A549 (cell line): Measurements from ENCODE around the gene ZNF385B. TPM values are rescaled to one million over a fixed set of nuclear protein-coding genes. Genes with fewer than 3 reads are reported as not detected.

ENCODE experiments used
- ATAC-seq, 2 experiments: fragments of 200-7000 bp in 1 of 2; fragments of >200 bp in 1 of 2; cut with Nextera tagmentation in 1 of 2; cut with Tn5 transposase in 1 of 2; 3 replicates each; pipeline versions ENCODE4 v1.8.0 to v1.9.1; 2018 to 2020; ENCODE audit warnings: mild to moderate bottlenecking in 1 of 2, moderate library complexity in 1 of 2
- CTCF ChIA-PET: fragments of 300-600 bp; sonication (Branson Sonifier 250); formaldehyde crosslinking; extraction: SDS; loops from one replicate; lab custom pipeline; 2021; ENCODE audit warnings: antibody characterized with exemption, inconsistent platforms; lab: Yijun Ruan, JAX
- POLR2A ChIA-PET: fragments of 350-600 bp; formaldehyde crosslinking; extraction: SDS; loops from one replicate; lab custom pipeline; 2021; ENCODE audit warnings: antibody characterized with exemption, inconsistent platforms; lab: Yijun Ruan, JAX
- DNase-seq, 2 experiments: peaks; one replicate each; pipeline versions ENCODE4 v3.0.0 to v3.0.0-alpha.2; 2011 to 2016; ENCODE audit warnings: low read depth in 1 of 2, low spot score in 1 of 2
- FAIRE-seq: peaks from 2 replicates; lab custom pipeline; 2011; peaks lifted over from hg19 to GRCh38; lab: Jason Lieb, UNC
- H3K27ac ChIP-seq, 2 experiments: fragments of >200 bp; sonication (Bioruptor Twin); formaldehyde crosslinking; 3 replicates each; pipeline ENCODE4 v1.5.1; 2016 to 2017
- H3K4me1 ChIP-seq: fragments of >200 bp; sonication (Bioruptor Twin); formaldehyde crosslinking; 3 replicates; pipeline ENCODE4 v1.6.1; 2016
- H3K4me2 ChIP-seq: fragments of >200 bp; sonication (Bioruptor Twin); formaldehyde crosslinking; 3 replicates; pipeline ENCODE4 v1.6.1; 2016
- H3K4me3 ChIP-seq: fragments of >200 bp; sonication (Bioruptor Twin); formaldehyde crosslinking; 3 replicates; pipeline ENCODE4 v1.5.1; 2016
- H3K9me3 ChIP-seq: fragments of >200 bp; sonication (Bioruptor Twin); formaldehyde crosslinking; 3 replicates; pipeline ENCODE4 v1.6.1; 2016
- ATOH8 ChIP-seq: fragments of 250-450 bp; sonication (Bioruptor Pico); IDR thresholded peaks from 2 replicates; pipeline ENCODE4 v1.5.0; 2020; ENCODE audit warnings: low read depth, mild to moderate bottlenecking, moderate library complexity
- BHLHE40 ChIP-seq: IDR thresholded peaks from 2 replicates; pipeline ENCODE4 v1.6.1; 2012; ENCODE audit warnings: low read depth, low read length, inconsistent platforms
- CBX8 ChIP-seq: fragments of 200-600 bp; sonication (generic); IDR thresholded peaks from 2 replicates; pipeline ENCODE4 v1.6.1; 2016
- CHD2 ChIP-seq: fragments of 150-350 bp; IDR thresholded peaks from 2 replicates; pipeline ENCODE4 v1.6.1; 2014; ENCODE audit warnings: low read length; ENCODE audit not compliant: partially characterized antibody
- EHMT2 ChIP-seq: fragments of 200-600 bp; sonication (generic); IDR thresholded peaks from 2 replicates; pipeline ENCODE4 v1.6.1; 2016; ENCODE audit warnings: antibody characterized with exemption, low read depth, mild to moderate bottlenecking, moderate library complexity
- ELK1 ChIP-seq: fragments of 150-350 bp; IDR thresholded peaks from 2 replicates; pipeline ENCODE4 v1.6.1; 2014; ENCODE audit warnings: low read depth, mild to moderate bottlenecking, low read length
- FOSB ChIP-seq: fragments of 250-450 bp; sonication (Bioruptor Pico); IDR thresholded peaks from 2 replicates; pipeline ENCODE4 v1.5.0; 2020; ENCODE audit warnings: mild to moderate bottlenecking, moderate library complexity
- HDAC2 ChIP-seq: fragments of 200-600 bp; sonication (generic); IDR thresholded peaks from 2 replicates; pipeline ENCODE4 v1.6.1; 2016
- HMGXB4 ChIP-seq: fragments of 250-450 bp; sonication (Bioruptor Pico); IDR thresholded peaks from 2 replicates; pipeline ENCODE4 v1.5.0; 2021; ENCODE audit warnings: mild to moderate bottlenecking, moderate library complexity, borderline replicate concordance
- HOXA7 ChIP-seq: fragments of 250-450 bp; sonication (Bioruptor Pico); IDR thresholded peaks from 2 replicates; pipeline ENCODE4 v1.5.0; 2020; ENCODE audit warnings: mild to moderate bottlenecking, moderate library complexity
- JUN ChIP-seq, 2 experiments: fragments of >200 bp; sonication (Bioruptor Twin); formaldehyde crosslinking; IDR thresholded peaks; 2 replicates in 1 of 2; 3 replicates in 1 of 2; pipeline ENCODE4 v1.6.1; 2016 to 2017
- MAX ChIP-seq: IDR thresholded peaks from 2 replicates; pipeline ENCODE4 v1.6.1; 2012
- NFE2L2 ChIP-seq: fragments of 150-350 bp; conservative IDR thresholded peaks from 2 replicates; pipeline ENCODE4 v1.6.1; 2014; ENCODE audit warnings: low read length
- NR3C1 ChIP-seq: fragments of >200 bp; sonication (Bioruptor Twin); formaldehyde crosslinking; IDR thresholded peaks from 3 replicates; pipeline ENCODE4 v1.6.1; 2017
- PBX3 ChIP-seq: IDR thresholded peaks from 2 replicates; pipeline ENCODE4 v1.6.1; 2012
- POLR2A ChIP-seq: IDR thresholded peaks from 2 replicates; pipeline ENCODE4 v1.6.1; 2012; ENCODE audit warnings: mild to moderate bottlenecking, low read length
- RARB ChIP-seq: fragments of 250-450 bp; sonication (Bioruptor Pico); IDR thresholded peaks from 2 replicates; pipeline ENCODE4 v1.8.0; 2021; ENCODE audit warnings: mild to moderate bottlenecking, moderate library complexity
- RCOR1 ChIP-seq: fragments of 150-350 bp; IDR thresholded peaks from 2 replicates; pipeline ENCODE4 v1.6.1; 2014; ENCODE audit warnings: antibody characterized with exemption, low read length, low read depth
- REST ChIP-seq: fragments of 200-600 bp; sonication (generic); IDR thresholded peaks from 2 replicates; pipeline ENCODE4 v1.6.1; 2016; ENCODE audit warnings: antibody characterized with exemption, mild to moderate bottlenecking, moderate library complexity
- RNF2 ChIP-seq: fragments of 200-600 bp; sonication (generic); IDR thresholded peaks from 2 replicates; pipeline ENCODE4 v1.6.1; 2016; ENCODE audit warnings: low read depth, mild to moderate bottlenecking, antibody characterized with exemption, moderate library complexity, borderline replicate concordance
- ZSCAN20 ChIP-seq: fragments of 250-450 bp; sonication (Bioruptor Pico); IDR thresholded peaks from 2 replicates; pipeline ENCODE4 v1.8.0; 2022; ENCODE audit warnings: mild to moderate bottlenecking, moderate library complexity
- WGBS: methylation state at CpG from one replicate; pipeline ENCODE4 v1.1.6; 2017; ENCODE audit errors: missing lambda C conversion rate; 5-methylcytosine and 5-hydroxymethylcytosine counted together
- polyA plus RNA-seq, 4 experiments: library from polyadenylated mRNA; depleted of rRNA in 3 of 4; stranded (reverse); fragments of >200 nt; fragmentation: RNase III in 1 of 4; extraction: RNeasy Plus Mini Kit Qiagen cat#74134 plus additional on column Dnase treatment in 1 of 4; gene quantifications; 2 replicates in 3 of 4; 3 replicates in 1 of 4; pipeline ENCODE4 v1.2.3, GENCODE V29; 2011 to 2017

Gene ZNF385B
- polyA plus RNA-seq, 2 of the 4 experiments (the other 2 are of a cell fraction), result not detected

GRCh38 chr2:179574061-179574519 is 287.3 kb downstream of the ZNF385B start:
- FAIRE-seq, result no peak
- CTCF ChIA-PET, result no interaction called here
- no peak overlapping the region for H3K27ac ChIP-seq
- no peak for TF ChIP-seq HMGXB4 (CRISPR knock-in tag)
- TF ChIP-seq NFE2L2, result no peak
- TF ChIP-seq NR3C1, result no peak
- TF ChIP-seq ATOH8 (CRISPR knock-in tag), result no peak
- no peak for TF ChIP-seq BHLHE40
- no peak for TF ChIP-seq REST
- no peak for TF ChIP-seq ELK1
- TF ChIP-seq, all 56 proteins: peak for 0
- no peak; a peak in 1 of 6 replicates for ATAC-seq
- no peak for DNase-seq
- POLR2A ChIA-PET, result no interaction called here
- WGBS, result 26% methylated on average over 3 of the region's 3 CpGs
- H3K4me1 ChIP-seq, result peaks cover 24% of the 10 kb centered on the region; the same call in 2 of the 3 replicates
- no peaks in the 10 kb centered on the region for H3K9me3 ChIP-seq
- H3K4me3 ChIP-seq, result no peak overlapping the region
- H3K4me2 ChIP-seq, result peak overlapping the region; percentile 45; the same call in 2 of the 3 replicates

GRCh38 chr2:179572544-179572943 is 288.9 kb downstream of the ZNF385B start:
- H3K4me2 ChIP-seq, result no peak overlapping the region
- DNase-seq (no peak), FAIRE-seq (no peak), ATAC-seq (no peak)
- no peak overlapping the region for H3K27ac ChIP-seq
- no peak for TF ChIP-seq JUN (IDR thresholded peaks at IDR 0.05)
- TF ChIP-seq RARB, result no peak
- TF ChIP-seq EHMT2, result no peak
- no peak for TF ChIP-seq CBX8
- TF ChIP-seq ZSCAN20, result no peak
- no peak for TF ChIP-seq CHD2
- TF ChIP-seq NR3C1, result no peak
- no peak for TF ChIP-seq RNF2
- TF ChIP-seq POLR2A, result no peak
- no peak for TF ChIP-seq ATOH8 (CRISPR knock-in tag)
- TF ChIP-seq FOSB, result no peak
- TF ChIP-seq RCOR1, result no peak
- TF ChIP-seq PBX3, result no peak
- TF ChIP-seq HDAC2, result no peak
- no peak for TF ChIP-seq HOXA7 (CRISPR knock-in tag)
- TF ChIP-seq NFE2L2, result no peak
- no peak for TF ChIP-seq MAX
- ChIA-PET POLR2A (no interaction called here), CTCF (no interaction called here)
- WGBS, result 75% methylated on average over 2 of the region's 2 CpGs
- H3K4me1 ChIP-seq, result peaks cover 10% of the 10 kb centered on the region; the same call in 2 of the 3 replicates
- no peak overlapping the region for H3K4me3 ChIP-seq
- H3K9me3 ChIP-seq, result no peaks in the 10 kb centered on the region
